ENCODE results near the gene PIGU.

The PIGU gene

GRCh38 chr20:34512266-34512954 is 164.5 kb downstream of the PIGU start:
- no peak for DNase-seq

DNA sequence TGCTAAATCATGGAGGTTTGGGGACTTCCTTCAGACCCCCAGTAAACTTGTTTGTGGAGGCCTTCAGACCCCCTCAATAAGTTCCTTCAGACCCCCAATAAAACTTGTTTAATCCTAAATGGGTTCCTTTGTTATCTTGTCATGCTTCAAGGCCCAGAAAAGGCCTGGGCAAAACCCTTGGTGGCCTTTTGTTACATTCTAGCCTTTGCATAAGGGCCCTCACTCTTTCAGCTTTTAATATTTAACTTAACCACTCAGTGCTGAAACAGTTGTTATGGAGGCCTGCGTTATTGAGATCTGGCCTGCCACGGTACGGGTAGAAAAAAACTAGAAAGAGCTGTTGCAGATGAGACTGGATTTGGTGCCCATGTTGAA is 165.0 kb downstream of the PIGU start:
- no peak for DNase-seq

GRCh38 chr20:34510575-34510974 is 166.3 kb downstream of the PIGU start:
- no peak for DNase-seq
